Suprapubic skin (tissue), 4 donors: ENCODE data around the gene CTDNEP1. TPM values are rescaled to one million over a fixed set of nuclear protein-coding genes. Genes with fewer than 3 reads are reported as not detected.

Experiments used
- DNase-seq, 2 donors: peaks; one replicate each; pipeline ENCODE4 v3.0.0-alpha.2; 2019; ENCODE audit warnings: low spot score in 2 of 2
- H3K27ac ChIP-seq: fragments of 200-600 bp; sonication (generic); one replicate; pipeline ENCODE4 v1.5.1; 2019
- H3K27me3 ChIP-seq: fragments of 200-600 bp; sonication (generic); one replicate; pipeline ENCODE4 v1.5.1; 2019
- H3K36me3 ChIP-seq: fragments of 200-600 bp; sonication (generic); one replicate; pipeline ENCODE4 v1.5.1; 2019
- H3K4me1 ChIP-seq: fragments of 200-600 bp; sonication (generic); one replicate; pipeline ENCODE4 v1.5.1; 2019
- H3K4me3 ChIP-seq: fragments of 200-600 bp; sonication (generic); one replicate; pipeline ENCODE4 v1.5.1; 2019; ENCODE audit warnings: mild to moderate bottlenecking
- H3K9me3 ChIP-seq: fragments of 200-600 bp; sonication (generic); one replicate; pipeline ENCODE4 v1.5.1; 2019
- EP300 ChIP-seq: sonication (generic); formaldehyde crosslinking; IDR thresholded peaks from one replicate; pipeline ENCODE4 v1.6.1; 2017; ENCODE audit warnings: antibody characterized with exemption
- POLR2A ChIP-seq, 2 donors: fragments of 450-650 bp; IDR thresholded peaks; one replicate each; pipeline ENCODE4 v1.6.1; 2017; ENCODE audit warnings: antibody characterized with exemption in 2 of 2, mild to moderate bottlenecking in 2 of 2, moderate library complexity in 2 of 2
- POLR2AphosphoS5 ChIP-seq, 3 donors: sonication (generic); formaldehyde crosslinking; IDR thresholded peaks; one replicate each; pipeline ENCODE4 v1.6.1; 2017; ENCODE audit warnings: antibody characterized with exemption in 3 of 3
- WGBS: methylation state at CpG from one replicate; pipeline ENCODE4 v1.1.5; 2018; 5-methylcytosine and 5-hydroxymethylcytosine counted together
- total RNA-seq, 4 donors: library from RNA; depleted of rRNA; stranded (reverse); fragments of >200 nt; gene quantifications; one replicate each; pipeline ENCODE4 v1.1.0, GENCODE V29; 2016
- TF ChIP-seq, protein P1 (sequence below), 2 donors: fragments of 200-600 bp in 1 of 2; fragments of 450-650 bp in 1 of 2; sonication (generic) in 1 of 2; IDR thresholded peaks; one replicate each; pipeline ENCODE4 v1.5.1; 2016 to 2019; ENCODE audit warnings: antibody characterized with exemption in 2 of 2, mild to moderate bottlenecking in 1 of 2, moderate library complexity in 1 of 2

The CTDNEP1 gene
- total RNA-seq, 4 donors from 2014 or later = 54.7 to 80.6 (median 72.1) TPM

DNA sequence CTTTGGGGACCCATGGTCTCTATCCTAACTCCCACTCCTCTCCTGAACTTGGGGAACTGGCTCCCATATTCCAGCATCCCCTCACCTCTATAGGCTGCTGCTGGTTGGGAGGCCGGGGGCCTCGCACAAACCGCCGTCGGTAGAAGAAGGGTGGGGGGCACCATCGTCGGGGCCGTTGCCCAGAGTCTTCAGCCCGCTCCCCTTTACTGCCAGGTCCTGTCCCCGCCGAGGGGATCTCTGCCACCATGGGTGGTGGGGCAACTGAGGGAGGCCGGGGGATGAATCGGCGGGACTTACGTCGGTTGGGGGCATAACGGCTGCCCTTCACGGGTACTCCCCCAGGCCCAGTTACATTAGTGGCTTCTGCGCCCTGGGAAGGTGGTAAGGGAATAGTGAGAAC, 38.6 kb upstream of the CTDNEP1 start:
- Histone ChIP-seq H3K9me3 (no peaks in the 10 kb centered on the region), H3K4me3 (no peak overlapping the region), H3K27me3 (peaks cover 70% of the 10 kb centered on the region), H3K4me1 (peaks cover 41% of the 10 kb centered on the region), H3K27ac (no peak overlapping the region), H3K36me3 (no peaks in the 10 kb centered on the region)
- DNase-seq = no peak
- 92% methylated on average over 14 of the region's 19 CpGs for WGBS
- TF ChIP-seq EP300 (no peak), POLR2A (IDR thresholded peaks at IDR 0.05) (no peak), POLR2AphosphoS5 (IDR thresholded peaks at IDR 0.05) (no peak)
- TF ChIP-seq, protein P1, sequence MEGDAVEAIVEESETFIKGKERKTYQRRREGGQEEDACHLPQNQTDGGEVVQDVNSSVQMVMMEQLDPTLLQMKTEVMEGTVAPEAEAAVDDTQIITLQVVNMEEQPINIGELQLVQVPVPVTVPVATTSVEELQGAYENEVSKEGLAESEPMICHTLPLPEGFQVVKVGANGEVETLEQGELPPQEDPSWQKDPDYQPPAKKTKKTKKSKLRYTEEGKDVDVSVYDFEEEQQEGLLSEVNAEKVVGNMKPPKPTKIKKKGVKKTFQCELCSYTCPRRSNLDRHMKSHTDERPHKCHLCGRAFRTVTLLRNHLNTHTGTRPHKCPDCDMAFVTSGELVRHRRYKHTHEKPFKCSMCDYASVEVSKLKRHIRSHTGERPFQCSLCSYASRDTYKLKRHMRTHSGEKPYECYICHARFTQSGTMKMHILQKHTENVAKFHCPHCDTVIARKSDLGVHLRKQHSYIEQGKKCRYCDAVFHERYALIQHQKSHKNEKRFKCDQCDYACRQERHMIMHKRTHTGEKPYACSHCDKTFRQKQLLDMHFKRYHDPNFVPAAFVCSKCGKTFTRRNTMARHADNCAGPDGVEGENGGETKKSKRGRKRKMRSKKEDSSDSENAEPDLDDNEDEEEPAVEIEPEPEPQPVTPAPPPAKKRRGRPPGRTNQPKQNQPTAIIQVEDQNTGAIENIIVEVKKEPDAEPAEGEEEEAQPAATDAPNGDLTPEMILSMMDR (IDR thresholded peaks at IDR 0.05) = no peak

- Histone ChIP-seq H3K4me1 (peaks cover 34% of the 10 kb centered on the region), H3K36me3 (no peaks in the 10 kb centered on the region), H3K9me3 (no peaks in the 10 kb centered on the region), H3K27ac (no peak overlapping the region), H3K4me3 (no peak overlapping the region), H3K27me3 (peaks cover 65% of the 10 kb centered on the region)
- TF ChIP-seq, protein P1 (IDR thresholded peaks at IDR 0.05) = no peak
- TF ChIP-seq POLR2A (IDR thresholded peaks at IDR 0.05) = no peak
- TF ChIP-seq EP300 = no peak
- no peak for TF ChIP-seq POLR2AphosphoS5 (IDR thresholded peaks at IDR 0.05)
- no peak for DNase-seq
- 81% methylated on average over 15 of the region's 18 CpGs for WGBS
Measured at GRCh38 chr17:7289256-7290032, 37.9 kb upstream of the CTDNEP1 start.

DNA sequence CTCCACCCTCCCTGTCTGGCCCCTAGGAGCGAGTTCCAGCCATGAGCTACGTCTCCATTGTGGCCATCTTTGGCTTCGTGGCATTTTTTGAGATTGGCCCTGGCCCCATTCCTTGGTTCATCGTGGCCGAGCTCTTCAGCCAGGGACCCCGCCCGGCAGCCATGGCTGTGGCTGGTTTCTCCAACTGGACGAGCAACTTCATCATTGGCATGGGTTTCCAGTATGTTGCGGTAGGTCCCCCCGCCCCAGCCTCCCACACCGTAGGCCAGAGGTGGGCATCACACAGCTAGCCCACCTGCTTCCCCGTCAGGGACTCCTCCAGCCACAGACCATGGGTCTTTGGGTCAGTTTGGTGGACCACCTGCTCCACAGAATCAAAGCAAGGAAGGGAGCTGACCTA, 34.1 kb upstream of the CTDNEP1 start:
- peaks cover 26% of the 10 kb centered on the region for H3K4me1 ChIP-seq
- no peak overlapping the region for H3K4me3 ChIP-seq
- H3K27me3 ChIP-seq = peaks cover 30% of the 10 kb centered on the region
- DNase-seq = no peak
- TF ChIP-seq, protein P1 (IDR thresholded peaks at IDR 0.05) = no peak
- TF ChIP-seq POLR2A (IDR thresholded peaks at IDR 0.05) (no peak), EP300 (no peak)
- H3K27ac ChIP-seq = no peak overlapping the region
- H3K36me3 ChIP-seq = no peaks in the 10 kb centered on the region
- WGBS = 74% methylated on average over 9 of the region's 12 CpGs
- no peaks in the 10 kb centered on the region for H3K9me3 ChIP-seq

DNA sequence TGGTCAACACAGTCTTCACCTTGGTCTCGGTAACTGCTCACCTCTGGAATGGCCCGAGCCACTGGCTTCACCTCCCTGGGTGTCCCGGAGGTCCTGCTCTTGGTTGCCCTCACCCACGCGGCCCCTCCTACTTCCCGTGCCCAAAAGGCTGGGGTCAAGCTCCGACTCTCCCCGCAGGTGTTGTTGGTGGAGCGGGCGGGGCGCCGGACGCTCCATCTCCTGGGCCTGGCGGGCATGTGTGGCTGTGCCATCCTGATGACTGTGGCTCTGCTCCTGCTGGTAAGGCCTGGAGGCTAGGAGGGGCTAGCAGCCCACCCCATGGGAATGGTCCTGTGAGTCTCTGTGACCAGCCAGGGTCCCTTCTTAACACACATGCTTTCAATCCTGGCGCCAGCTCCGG, 33.4 kb upstream of the CTDNEP1 start:
- WGBS = 90% methylated on average over 15 of the region's 16 CpGs
- Histone ChIP-seq H3K9me3 (no peaks in the 10 kb centered on the region), H3K36me3 (no peaks in the 10 kb centered on the region), H3K4me3 (no peak overlapping the region), H3K27ac (no peak overlapping the region), H3K27me3 (peaks cover 23% of the 10 kb centered on the region), H3K4me1 (peaks cover 34% of the 10 kb centered on the region)
- TF ChIP-seq POLR2A (IDR thresholded peaks at IDR 0.05) (no peak), POLR2AphosphoS5 (IDR thresholded peaks at IDR 0.05) (no peak)
- no peak for DNase-seq

DNA sequence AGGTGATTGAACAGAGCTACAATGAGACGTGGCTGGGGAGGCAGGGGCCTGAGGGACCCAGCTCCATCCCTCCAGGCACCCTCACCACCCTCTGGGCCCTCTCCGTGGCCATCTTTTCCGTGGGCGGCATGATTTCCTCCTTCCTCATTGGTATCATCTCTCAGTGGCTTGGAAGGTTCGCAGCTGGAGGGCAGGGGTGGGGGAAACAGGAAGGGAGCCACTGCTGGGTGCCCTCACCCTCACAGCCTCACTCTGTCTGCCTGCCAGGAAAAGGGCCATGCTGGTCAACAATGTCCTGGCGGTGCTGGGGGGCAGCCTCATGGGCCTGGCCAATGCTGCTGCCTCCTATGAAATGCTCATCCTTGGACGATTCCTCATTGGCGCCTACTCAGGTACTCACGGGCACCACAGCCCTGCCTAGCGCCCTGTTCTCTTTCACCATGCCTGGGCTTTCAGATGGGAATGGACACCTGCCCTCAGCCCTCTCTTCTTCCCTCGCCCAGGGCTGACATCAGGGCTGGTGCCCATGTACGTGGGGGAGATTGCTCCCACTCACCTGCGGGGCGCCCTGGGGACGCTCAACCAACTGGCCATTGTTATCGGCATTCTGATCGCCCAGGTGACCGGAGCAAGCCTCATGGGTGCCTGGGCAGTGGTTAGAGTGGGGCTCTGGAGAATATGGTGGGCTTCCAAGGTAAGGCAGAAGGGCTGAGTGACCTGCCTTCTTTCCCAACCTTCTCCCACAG, 32.1 kb upstream of the CTDNEP1 start:
- Histone ChIP-seq H3K27me3 (peaks cover 10% of the 10 kb centered on the region), H3K9me3 (no peaks in the 10 kb centered on the region), H3K27ac (no peak overlapping the region), H3K4me1 (peaks cover 34% of the 10 kb centered on the region), H3K36me3 (no peaks in the 10 kb centered on the region), H3K4me3 (no peak overlapping the region)
- no peak for TF ChIP-seq EP300
- TF ChIP-seq POLR2A (IDR thresholded peaks at IDR 0.05) = no peak
- TF ChIP-seq, protein P1 (IDR thresholded peaks at IDR 0.05) = no peak
- no peak for TF ChIP-seq POLR2AphosphoS5 (IDR thresholded peaks at IDR 0.05)
- no peak for DNase-seq
- WGBS = 84% methylated on average over 18 of the region's 18 CpGs
